Kidney epithelial cell (primary cell): ENCODE measurements around the gene THSD7A. TPM values are rescaled to one million over a fixed set of nuclear protein-coding genes. Genes with fewer than 3 reads are reported as not detected.
"Not testable (repeated sequence)": the region's sequence is repeated elsewhere in the genome, so short reads cannot be mapped to it uniquely, and the experiment has no call there.

ENCODE experiments used
- DNase-seq: peaks from one replicate; pipeline ENCODE4 v3.0.0-alpha.2; 2010; ENCODE audit warnings: low read depth
- H3K27me3 ChIP-seq: 2 replicates; pipeline ENCODE4 v1.6.0; 2011; ENCODE audit warnings: low read length; ENCODE audit not compliant: control insufficient read depth, insufficient read depth
- H3K36me3 ChIP-seq: 2 replicates; pipeline ENCODE4 v1.5.1; 2011; ENCODE audit warnings: low read length; ENCODE audit not compliant: control insufficient read depth, insufficient read depth
- H3K4me3 ChIP-seq: 2 replicates; pipeline ENCODE4 v1.5.1; 2011; ENCODE audit warnings: low read depth, mild to moderate bottlenecking, control low read depth, low read length
- total RNA-seq: library from RNA; depleted of rRNA; stranded (reverse); fragments of >200 nt; gene quantifications from 2 replicates; pipeline ENCODE4 v1.2.3, GENCODE V29; 2015
- TF ChIP-seq, protein P1 (sequence below): IDR thresholded peaks from 2 replicates; pipeline ENCODE4 v1.5.1; 2011; ENCODE audit warnings: mild to moderate bottlenecking, moderate library complexity, low read length, control low read depth, inconsistent platforms; ENCODE audit not compliant: insufficient read depth, poor library complexity, severe bottlenecking

THSD7A gene
- total RNA-seq, 1 donor from 2014 or later = 27.3 TPM

DNA sequence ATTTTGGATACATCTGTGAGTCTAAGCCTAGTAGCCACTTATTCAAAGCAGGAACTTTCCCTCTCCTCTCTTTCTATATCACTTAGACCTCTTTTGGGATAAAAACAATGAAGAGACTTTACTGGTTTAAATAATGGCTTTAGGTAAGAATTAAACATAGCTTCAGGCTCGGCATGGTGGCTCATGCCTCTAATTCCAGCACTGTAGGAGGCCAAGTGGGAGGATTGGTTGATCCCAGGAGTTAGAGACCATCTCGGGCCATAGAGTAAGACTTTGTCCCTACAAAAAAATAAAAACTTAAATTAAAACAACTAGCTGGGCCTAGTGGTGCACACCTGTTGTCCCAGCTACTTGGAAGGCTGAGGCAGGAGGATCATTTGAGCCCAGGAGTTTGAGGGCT, 304.3 kb downstream of the THSD7A start:
- TF ChIP-seq, protein P1, sequence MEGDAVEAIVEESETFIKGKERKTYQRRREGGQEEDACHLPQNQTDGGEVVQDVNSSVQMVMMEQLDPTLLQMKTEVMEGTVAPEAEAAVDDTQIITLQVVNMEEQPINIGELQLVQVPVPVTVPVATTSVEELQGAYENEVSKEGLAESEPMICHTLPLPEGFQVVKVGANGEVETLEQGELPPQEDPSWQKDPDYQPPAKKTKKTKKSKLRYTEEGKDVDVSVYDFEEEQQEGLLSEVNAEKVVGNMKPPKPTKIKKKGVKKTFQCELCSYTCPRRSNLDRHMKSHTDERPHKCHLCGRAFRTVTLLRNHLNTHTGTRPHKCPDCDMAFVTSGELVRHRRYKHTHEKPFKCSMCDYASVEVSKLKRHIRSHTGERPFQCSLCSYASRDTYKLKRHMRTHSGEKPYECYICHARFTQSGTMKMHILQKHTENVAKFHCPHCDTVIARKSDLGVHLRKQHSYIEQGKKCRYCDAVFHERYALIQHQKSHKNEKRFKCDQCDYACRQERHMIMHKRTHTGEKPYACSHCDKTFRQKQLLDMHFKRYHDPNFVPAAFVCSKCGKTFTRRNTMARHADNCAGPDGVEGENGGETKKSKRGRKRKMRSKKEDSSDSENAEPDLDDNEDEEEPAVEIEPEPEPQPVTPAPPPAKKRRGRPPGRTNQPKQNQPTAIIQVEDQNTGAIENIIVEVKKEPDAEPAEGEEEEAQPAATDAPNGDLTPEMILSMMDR = no peak
- H3K27me3 ChIP-seq = no peaks in the 10 kb centered on the region
- DNase-seq = no peak
- H3K36me3 ChIP-seq = no peaks in the 10 kb centered on the region
- no peak overlapping the region for H3K4me3 ChIP-seq

DNA sequence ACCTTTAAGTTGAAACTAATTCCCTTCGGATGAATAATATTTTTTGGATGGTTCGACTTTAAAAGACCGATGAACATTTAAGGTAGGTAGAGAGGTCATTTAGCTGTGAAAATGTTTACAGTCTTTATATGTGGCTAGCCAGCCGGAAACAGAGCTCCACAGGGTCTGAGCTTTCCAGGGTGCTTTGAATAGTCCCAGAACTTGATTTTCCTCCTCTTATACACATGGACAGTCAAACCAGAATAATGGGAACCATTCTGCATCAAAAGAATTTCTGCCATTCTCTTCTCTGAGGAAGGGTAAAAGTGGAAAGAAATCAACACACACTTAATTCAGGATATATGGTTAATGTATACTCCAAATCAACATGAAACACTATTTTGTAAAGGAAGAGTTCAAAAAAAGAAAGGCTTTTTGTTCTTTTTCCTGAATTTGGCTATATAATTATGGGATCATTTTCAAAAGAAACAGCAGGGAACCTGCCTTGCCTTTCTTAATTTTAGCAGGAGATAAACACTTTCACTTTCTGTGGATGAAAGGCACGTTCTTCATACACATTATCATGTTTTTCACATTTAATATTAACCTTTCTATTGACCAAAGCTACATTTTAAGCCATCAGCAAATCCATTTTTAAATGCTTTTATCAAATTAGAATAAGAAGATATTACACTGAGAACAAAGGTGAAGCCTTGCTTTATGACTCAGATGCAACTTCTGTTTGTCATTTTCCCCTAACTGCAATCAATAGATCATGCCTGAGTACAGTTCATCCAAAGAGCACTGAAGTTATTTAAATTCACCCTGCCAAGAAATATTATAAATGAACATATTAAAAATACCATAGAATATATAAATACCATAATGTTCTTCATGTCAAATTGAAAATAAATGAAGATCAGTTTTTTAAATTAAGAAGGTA, 307.3 kb downstream of the THSD7A start:
- no peak for DNase-seq
- TF ChIP-seq, protein P1 = no peak
- no peaks in the 10 kb centered on the region for H3K36me3 ChIP-seq
- no peak overlapping the region for H3K4me3 ChIP-seq
- no peaks in the 10 kb centered on the region for H3K27me3 ChIP-seq

DNA sequence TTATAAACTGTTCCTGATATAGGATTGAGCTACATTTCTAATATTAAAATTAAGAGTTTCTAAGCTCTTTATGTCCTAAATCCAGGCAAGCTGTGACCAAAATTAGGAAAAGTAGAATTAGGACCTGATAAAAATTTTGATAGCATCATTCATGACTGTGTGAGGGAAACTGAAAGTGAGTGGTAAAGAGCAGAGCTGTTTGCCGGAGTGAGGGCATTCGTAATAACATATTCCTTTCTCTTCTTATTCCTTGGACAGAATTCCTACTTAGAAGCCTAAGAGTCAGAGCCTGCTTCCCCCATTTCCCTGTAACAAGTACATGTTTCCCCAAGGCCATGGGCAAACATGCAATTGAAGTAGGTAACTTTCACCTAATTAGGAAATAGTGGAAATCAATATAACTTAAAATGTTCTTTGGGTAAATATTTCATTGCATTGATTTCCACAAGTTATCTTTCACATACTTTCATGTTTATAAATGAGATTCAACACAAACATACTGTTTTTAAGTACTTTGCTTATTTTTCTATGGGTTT, 310.0 kb downstream of the THSD7A start:
- H3K36me3 ChIP-seq, H3K27me3 ChIP-seq, H3K4me3 ChIP-seq, DNase-seq: not testable (repeated sequence)

DNA sequence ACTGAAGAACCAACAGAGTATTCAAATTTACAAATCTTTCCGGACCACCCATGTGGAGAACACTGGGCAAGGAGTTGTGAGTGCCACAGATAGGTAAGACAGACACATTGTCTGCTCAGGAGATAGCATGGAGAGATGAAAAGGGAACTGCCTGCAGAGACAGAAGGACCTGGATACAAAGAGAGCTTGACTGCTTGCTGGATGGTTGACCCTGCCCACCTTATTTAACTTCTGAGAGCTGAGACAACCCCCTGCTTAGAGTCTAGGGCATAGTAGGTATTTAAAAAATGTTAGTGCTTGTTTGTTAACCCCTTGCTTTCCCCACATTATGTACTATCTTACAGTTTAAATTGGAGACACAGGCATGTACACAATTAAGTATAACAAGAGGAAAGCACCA, 314.1 kb downstream of the THSD7A start:
- no peak for DNase-seq
- no peaks in the 10 kb centered on the region for H3K36me3 ChIP-seq
- TF ChIP-seq, protein P1 = no peak

DNA sequence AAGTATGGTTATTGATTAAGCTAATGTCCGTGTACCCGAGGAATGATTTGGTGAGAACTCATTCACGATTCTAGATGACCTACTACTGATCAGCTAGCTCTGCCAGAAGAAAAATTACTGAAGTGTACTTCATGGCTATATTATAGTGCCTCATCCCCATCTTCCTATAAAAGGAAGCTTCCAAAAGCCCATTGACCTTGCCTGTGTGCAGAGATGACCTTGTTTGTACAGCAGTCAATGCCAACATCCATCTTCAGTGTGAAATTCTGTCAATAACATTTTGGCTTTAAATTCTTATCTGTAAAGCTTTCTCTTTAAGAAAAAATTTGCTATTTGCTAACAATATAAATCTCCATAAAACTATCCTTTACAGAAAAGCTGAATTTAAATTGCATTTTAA, 315.7 kb downstream of the THSD7A start:
- Histone ChIP-seq H3K27me3 (no peaks in the 10 kb centered on the region), H3K36me3 (no peaks in the 10 kb centered on the region), H3K4me3 (no peak overlapping the region)
- TF ChIP-seq, protein P1 = no peak
- no peak for DNase-seq

More for the DNA sequence above, 314.1 kb downstream of the THSD7A start:
- no peaks in the 10 kb centered on the region for H3K27me3 ChIP-seq
- no peak overlapping the region for H3K4me3 ChIP-seq

DNA sequence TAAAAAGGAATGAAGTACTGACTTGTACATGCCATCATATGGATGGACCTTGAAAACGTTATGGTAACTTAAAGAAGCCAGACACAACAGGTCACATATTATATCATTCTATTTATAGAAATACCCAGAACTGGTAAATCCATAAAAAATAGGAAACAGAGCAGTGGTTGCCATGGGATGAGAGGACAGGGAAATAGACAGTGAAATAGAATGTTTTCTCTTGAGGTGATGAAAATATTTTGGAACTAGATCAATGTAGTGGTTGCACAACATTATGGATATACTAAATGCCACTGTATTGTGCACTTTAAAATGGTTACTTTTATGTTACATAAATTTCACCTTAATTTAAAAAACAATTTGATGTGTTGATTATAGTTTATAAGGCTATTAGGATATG, 318.5 kb downstream of the THSD7A start:
- no peak overlapping the region for H3K4me3 ChIP-seq

More for the DNA sequence above, 318.5 kb downstream of the THSD7A start:
- Histone ChIP-seq H3K27me3 (no peaks in the 10 kb centered on the region), H3K36me3 (no peaks in the 10 kb centered on the region)
- TF ChIP-seq, protein P1 = no peak
- no peak for DNase-seq
